DND-41 (cell line): ENCODE measurements around the gene SUMO3.
A peak's percentile ranks its signal among the peaks of the same experiment; 100 is the strongest.

Experiments used
- ATAC-seq: fragments of 200-7000 bp; cut with Tn5 transposase; 3 replicates; pipeline ENCODE4 v1.9.1; 2021; ENCODE audit warnings: low read depth; ENCODE audit not compliant: insufficient read depth
- DNase-seq: peaks from one replicate; pipeline ENCODE4 v3.0.0-alpha.2; 2020
- H2AFZ ChIP-seq: 2 replicates; pipeline ENCODE4 v1.6.0; 2012; ENCODE audit warnings: low read depth, low read length
- H3K27ac ChIP-seq: 2 replicates; pipeline ENCODE4 v1.5.1; 2012; ENCODE audit warnings: low read length, inconsistent platforms
- H3K27me3 ChIP-seq: fragments of 200-600 bp; sonication (generic); 2 replicates; pipeline ENCODE4 v1.6.0; 2012; ENCODE audit warnings: low read length, mild to moderate bottlenecking, inconsistent platforms; ENCODE audit not compliant: insufficient read depth, poor library complexity
- H3K36me3 ChIP-seq: 2 replicates; pipeline ENCODE4 v1.5.1; 2012; ENCODE audit warnings: low read length, inconsistent platforms; ENCODE audit not compliant: insufficient read depth
- H3K4me1 ChIP-seq: 2 replicates; pipeline ENCODE4 v1.5.1; 2012; ENCODE audit warnings: mild to moderate bottlenecking, low read length; ENCODE audit not compliant: insufficient read depth
- H3K4me2 ChIP-seq: 2 replicates; pipeline ENCODE4 v1.6.0; 2012; ENCODE audit warnings: mild to moderate bottlenecking, moderate library complexity, low read length, inconsistent platforms; ENCODE audit not compliant: insufficient read depth
- H3K4me3 ChIP-seq, 2 experiments: fragments of 200-600 bp in 1 of 2; shearing (Covaris generic) in 1 of 2; 2 replicates each; pipeline ENCODE4 v1.5.1; 2012 to 2016; ENCODE audit warnings: inconsistent platforms in 2 of 2, low read length in 2 of 2, mild to moderate bottlenecking in 2 of 2, low read depth in 1 of 2, moderate library complexity in 1 of 2
- H3K79me2 ChIP-seq: 2 replicates; pipeline ENCODE4 v1.6.0; 2012; ENCODE audit warnings: low read length, inconsistent platforms; ENCODE audit not compliant: insufficient read depth
- H3K9ac ChIP-seq: 2 replicates; pipeline ENCODE4 v1.6.0; 2012; ENCODE audit warnings: low read depth, mild to moderate bottlenecking, inconsistent platforms, low read length, moderate library complexity
- H3K9me3 ChIP-seq: 2 replicates; pipeline ENCODE4 v1.5.1; 2012; ENCODE audit warnings: low read length, moderate library complexity, mild to moderate bottlenecking, inconsistent platforms; ENCODE audit not compliant: insufficient read depth, severe bottlenecking
- H4K20me1 ChIP-seq: 2 replicates; pipeline ENCODE4 v1.6.0; 2012; ENCODE audit warnings: low read length; ENCODE audit not compliant: insufficient read depth
- CTCF ChIP-seq: IDR thresholded peaks from 2 replicates; pipeline ENCODE4 v1.5.1; 2012; ENCODE audit warnings: borderline replicate concordance, low read length, moderate library complexity, mild to moderate bottlenecking; ENCODE audit not compliant: poor library complexity, severe bottlenecking; ENCODE audit errors: extremely low read depth
- EZH2 ChIP-seq: IDR thresholded peaks from 3 replicates; pipeline ENCODE4 v1.6.1; 2012; ENCODE audit warnings: borderline replicate concordance, low read depth, mild to moderate bottlenecking, moderate library complexity, low read length, inconsistent platforms; ENCODE audit not compliant: severe bottlenecking

SUMO3 gene

GRCh38 chr21:44819283-44820243 is 1.7 kb upstream of the SUMO3 start:
- H3K4me3 ChIP-seq, result peak overlapping the region in 1 of 2 experiments; percentile 89; a peak in 1 of 4 replicates
- peak overlapping the region; percentile 98 for H3K9ac ChIP-seq
- H3K4me2 ChIP-seq, result peak overlapping the region; percentile 98
- peaks cover 29% of the 10 kb centered on the region for H4K20me1 ChIP-seq
- H3K9me3 ChIP-seq, result peaks cover 19% of the 10 kb centered on the region
- peaks cover 24% of the 10 kb centered on the region for H3K36me3 ChIP-seq
- H3K4me1 ChIP-seq, result peaks cover 34% of the 10 kb centered on the region
- ATAC-seq (no peak), DNase-seq (no peak)
- no peak for TF ChIP-seq EZH2
- no peak for TF ChIP-seq CTCF
- no peak overlapping the region for H3K27ac ChIP-seq
- no peaks in the 10 kb centered on the region for H3K27me3 ChIP-seq
- no peak overlapping the region for H2AFZ ChIP-seq
- H3K79me2 ChIP-seq, result peaks cover 30% of the 10 kb centered on the region

GRCh38 chr21:44818640-44819011 is 764 bp upstream of the SUMO3 start:
- Histone ChIP-seq H3K27ac (peak overlapping the region; percentile 87), H3K4me3 (peak overlapping the region; percentile 66 to 89)
- DNase-seq, result no peak

GRCh38 chr21:44817506-44817880 is 369 bp downstream of the SUMO3 start:
- Histone ChIP-seq H3K4me2 (peak overlapping the region; percentile 98), H3K36me3 (peaks cover 43% of the 10 kb centered on the region), H4K20me1 (peaks cover 50% of the 10 kb centered on the region), H3K27ac (peak overlapping the region; percentile 87), H3K4me3 (peak overlapping the region; percentile 44 to 89), H3K9me3 (peaks cover 8% of the 10 kb centered on the region), H3K9ac (peak overlapping the region; percentile 98), H3K4me1 (peaks cover 40% of the 10 kb centered on the region), H3K79me2 (peaks cover 50% of the 10 kb centered on the region), H3K27me3 (no peaks in the 10 kb centered on the region), H2AFZ (peak overlapping the region; percentile 66; the same call in 1 of the 2 replicates)
- DNase-seq (peak; percentile 93), ATAC-seq (peak; percentile 83)
- no peak for TF ChIP-seq EZH2

More at GRCh38 chr21:44818640-44819011, 764 bp upstream of the SUMO3 start:
- peak overlapping the region; percentile 98 for H3K4me2 ChIP-seq
- peak overlapping the region; percentile 83 for H2AFZ ChIP-seq
- peaks cover 34% of the 10 kb centered on the region for H3K4me1 ChIP-seq
- H3K36me3 ChIP-seq, result peaks cover 32% of the 10 kb centered on the region
- no peaks in the 10 kb centered on the region for H3K27me3 ChIP-seq
- H3K79me2 ChIP-seq, result peaks cover 39% of the 10 kb centered on the region
- TF ChIP-seq EZH2, result no peak
- no peak for TF ChIP-seq CTCF
- peak overlapping the region; percentile 98 for H3K9ac ChIP-seq
- H3K9me3 ChIP-seq, result peaks cover 17% of the 10 kb centered on the region
- ATAC-seq, result no peak
- H4K20me1 ChIP-seq, result peaks cover 39% of the 10 kb centered on the region

DNA sequence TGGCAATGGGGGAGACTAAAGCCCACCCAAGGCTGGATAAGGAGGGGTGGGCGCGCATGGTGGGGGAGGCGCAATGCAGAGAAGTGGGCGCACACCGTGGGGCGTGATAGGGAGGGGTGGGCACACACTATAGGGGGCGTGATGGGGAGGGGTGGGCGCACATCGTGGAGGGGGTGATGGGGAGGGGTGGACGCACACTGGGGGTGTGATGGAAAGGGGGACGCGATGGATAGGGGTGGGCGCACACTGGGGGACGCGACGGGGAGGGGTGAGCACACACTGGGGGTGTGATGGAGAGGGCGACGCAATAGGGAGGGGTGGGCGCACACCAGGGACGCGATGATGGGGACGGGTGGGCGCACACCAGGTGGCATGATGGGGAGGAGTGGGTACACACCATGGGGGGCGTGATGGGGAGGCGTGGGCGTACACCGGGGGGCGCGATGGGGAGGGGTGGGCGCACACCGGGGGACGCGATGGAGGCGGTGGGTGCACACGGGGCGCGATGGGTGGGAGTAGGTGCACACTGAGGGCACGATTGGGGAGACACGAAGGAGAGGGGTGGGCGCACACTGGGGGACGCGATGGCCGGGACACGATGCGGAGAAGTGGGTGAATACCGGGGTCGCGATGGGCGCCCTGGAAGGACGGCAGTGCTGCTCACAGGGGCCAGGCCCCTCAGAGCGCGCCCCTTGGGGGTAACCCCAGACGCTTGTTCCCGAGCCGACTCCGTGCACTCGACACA is 929 bp downstream of the SUMO3 start:
- Histone ChIP-seq H3K27me3 (no peaks in the 10 kb centered on the region), H3K79me2 (peaks cover 56% of the 10 kb centered on the region), H3K4me1 (peaks cover 42% of the 10 kb centered on the region), H3K27ac (peak overlapping the region; percentile 60), H3K9ac (peak overlapping the region; percentile 98), H3K9me3 (peaks cover 4% of the 10 kb centered on the region), H4K20me1 (peaks cover 55% of the 10 kb centered on the region), H3K4me3 (peak overlapping the region; percentile 44 to 89), H3K36me3 (peaks cover 48% of the 10 kb centered on the region), H2AFZ (peak overlapping the region; percentile 47; the same call in 1 of the 2 replicates), H3K4me2 (peak overlapping the region; percentile 98)
- no peak for TF ChIP-seq CTCF
- TF ChIP-seq EZH2, result no peak
- ATAC-seq (no peak; the same call in 2 of the 3 replicates), DNase-seq (no peak)
